Left renal pelvis (tissue), 4 donors: ENCODE results near the gene SH3PXD2A. TPM values are rescaled to one million over a fixed set of nuclear protein-coding genes. Genes with fewer than 3 reads are reported as not detected.

Source experiments
- DNase-seq, 4 donors: peaks; one replicate each; pipeline ENCODE4 v3.0.0-alpha.2; 2013; ENCODE audit warnings: low read depth in 4 of 4, low spot score in 3 of 4
- polyA plus RNA-seq, 4 donors: library from polyadenylated mRNA; unstranded; fragments of 120-200 nt; gene quantifications; one replicate each; pipeline ENCODE4 v1.2.1, GENCODE V29; 2013; ENCODE audit not compliant: insufficient read length in 4 of 4

SH3PXD2A gene
- polyA plus RNA-seq, 4 donors, result 29.1 to 105 (median 31.7) TPM

GRCh38 chr10:103696411-103697145 lies 158.8 kb downstream of the SH3PXD2A start:
- DNase-seq, result no peak

GRCh38 chr10:103696094-103696410 lies 159.3 kb downstream of the SH3PXD2A start:
- no peak for DNase-seq

GRCh38 chr10:103695584-103696005 lies 159.8 kb downstream of the SH3PXD2A start:
- no peak for DNase-seq

- DNase-seq, result no peak
These were observed 161.6 kb downstream of the SH3PXD2A start for GRCh38 chr10:103693812-103694205.

GRCh38 chr10:103692952-103693811 lies 162.2 kb downstream of the SH3PXD2A start:
- DNase-seq, result no peak

GRCh38 chr10:103692436-103692951 lies 162.9 kb downstream of the SH3PXD2A start:
- DNase-seq, result no peak

GRCh38 chr10:103691723-103692435 lies 163.5 kb downstream of the SH3PXD2A start:
- DNase-seq, result no peak

- no peak for DNase-seq
These were observed 164.1 kb downstream of the SH3PXD2A start for GRCh38 chr10:103691267-103691666.

- DNase-seq, result no peak
These were observed 165.1 kb downstream of the SH3PXD2A start for GRCh38 chr10:103690281-103690680.

GRCh38 chr10:103688491-103688890 lies 166.9 kb downstream of the SH3PXD2A start:
- no peak for DNase-seq

GRCh38 chr10:103687718-103688117 lies 167.7 kb downstream of the SH3PXD2A start:
- no peak for DNase-seq

- no peak for DNase-seq
These were observed 168.2 kb downstream of the SH3PXD2A start for GRCh38 chr10:103687172-103687571.

- peak in 1 of 4 donors; percentile 45 for DNase-seq
These were observed 169.3 kb downstream of the SH3PXD2A start for GRCh38 chr10:103685880-103686669.

- no peak for DNase-seq
These were observed 171.5 kb downstream of the SH3PXD2A start for GRCh38 chr10:103683851-103684250.

GRCh38 chr10:103682631-103683030 lies 172.7 kb downstream of the SH3PXD2A start:
- DNase-seq, result no peak

GRCh38 chr10:103681617-103682399 lies 173.6 kb downstream of the SH3PXD2A start:
- no peak for DNase-seq

GRCh38 chr10:103680869-103681236 lies 174.5 kb downstream of the SH3PXD2A start:
- no peak for DNase-seq

- no peak for DNase-seq
These were observed 176.1 kb downstream of the SH3PXD2A start for GRCh38 chr10:103679096-103679790.

- DNase-seq, result no peak
These were observed 177.2 kb downstream of the SH3PXD2A start for GRCh38 chr10:103678178-103678526.
